Esophagus muscularis mucosa (tissue), 3 donors: ENCODE measurements around the gene DLD.

Experiments used
- CTCF ChIP-seq, 3 experiments: fragments of 200-600 bp in 2 of 3; fragments of 450-650 bp in 1 of 3; sonication (generic) in 2 of 3; IDR thresholded peaks; one replicate each; pipeline ENCODE4 v1.5.1; 2017 to 2019; ENCODE audit warnings: antibody characterized with exemption in 3 of 3, mild to moderate bottlenecking in 2 of 3, moderate library complexity in 1 of 3
- POLR2A ChIP-seq: fragments of 450-650 bp; IDR thresholded peaks from one replicate; pipeline ENCODE4 v1.6.1; 2017; ENCODE audit warnings: antibody characterized with exemption, moderate library complexity, mild to moderate bottlenecking, low read depth
- POLR2AphosphoS5 ChIP-seq, 2 donors: sonication (generic); formaldehyde crosslinking; IDR thresholded peaks; one replicate each; pipeline ENCODE4 v1.6.1; 2017; ENCODE audit warnings: antibody characterized with exemption in 2 of 2

GRCh38 chr7:107850643-107851042, 40.3 kb upstream of the DLD start:
- no peak for TF ChIP-seq CTCF (IDR thresholded peaks at IDR 0.05)
- TF ChIP-seq POLR2AphosphoS5 (IDR thresholded peaks at IDR 0.05): no peak
- TF ChIP-seq POLR2A: no peak
